GM12873 (cell line): Measurements from ENCODE around the gene TEP1.

ENCODE experiments used
- CTCF ChIP-seq: IDR thresholded peaks from 2 replicates; pipeline ENCODE4 v1.5.1; 2012; ENCODE audit warnings: low read depth, mild to moderate bottlenecking, moderate library complexity, low read length, control low read depth; ENCODE audit not compliant: insufficient read depth; ENCODE audit errors: missing control alignments

Gene TEP1

GRCh38 chr14:20435582-20436362, 22.5 kb upstream of the TEP1 start, which contains the start of gene KLHL33:
Gene KLHL33 (minus strand): TSS chr14:20436166. CDS start chr14:20435811, 355 bp downstream.
- TF ChIP-seq CTCF, result no peak

GRCh38 chr14:20434701-20435581, 21.6 kb upstream of the TEP1 start:
- no peak for TF ChIP-seq CTCF

- TF ChIP-seq CTCF, result no peak
Observed at GRCh38 chr14:20429801-20430669, 16.7 kb upstream of the TEP1 start.

GRCh38 chr14:20428802-20429201, 15.5 kb upstream of the TEP1 start:
- no peak for TF ChIP-seq CTCF

GRCh38 chr14:20428010-20428365, 14.7 kb upstream of the TEP1 start:
- TF ChIP-seq CTCF, result no peak

- no peak for TF ChIP-seq CTCF
Observed at GRCh38 chr14:20427231-20428009, 14.1 kb upstream of the TEP1 start.
